ENCODE data around the gene CLASP1. TPM values are rescaled to one million over a fixed set of nuclear protein-coding genes. Genes with fewer than 3 reads are reported as not detected.

The CLASP1 gene
- total RNA-seq, 4 donors from 2014 or later: 43.0 to 53.9 (median 51.3) TPM

DNA sequence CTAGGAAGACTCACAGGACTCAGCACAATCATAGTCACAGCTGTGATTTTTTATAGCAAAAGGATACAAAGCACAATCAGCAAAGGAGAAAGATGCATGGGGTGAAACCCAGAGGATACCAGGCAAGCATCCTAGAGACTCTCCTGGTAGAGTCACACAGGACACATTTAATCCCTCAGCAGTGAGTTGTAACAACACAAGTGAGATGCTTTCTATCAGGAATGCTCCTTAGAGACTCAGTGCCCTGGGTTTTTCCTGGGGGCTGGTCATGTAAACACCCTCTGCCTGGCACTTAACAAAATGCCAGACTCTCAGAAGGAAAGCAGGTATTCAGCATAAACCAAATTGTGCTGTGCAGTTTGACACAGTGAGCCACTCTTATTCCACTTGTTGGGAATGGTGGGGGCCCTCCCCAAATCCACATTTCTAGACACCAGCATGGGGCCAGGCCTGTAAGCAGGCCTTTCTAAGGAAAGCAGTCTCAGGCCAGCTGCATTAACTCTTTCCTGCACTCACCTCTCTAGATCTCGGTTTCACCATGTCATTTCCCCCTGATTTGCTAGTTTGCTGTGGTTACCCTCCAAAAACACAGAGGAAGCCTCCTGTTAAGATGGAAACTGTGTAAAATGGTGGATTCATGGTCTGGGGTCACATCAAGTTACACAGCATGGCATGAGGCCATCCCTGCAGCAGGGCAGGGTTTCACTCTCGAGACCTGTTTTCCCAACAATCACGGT is 135.5 kb downstream of the CLASP1 start:
- 92 to 96% methylated on average over 3 of the region's 3 CpGs for WGBS, 2 donors (ENCODE audit: low coverage in 1 of 2)
- Histone ChIP-seq H3K27me3 (no peaks in the 10 kb centered on the region), H3K36me3 (peaks cover 0 to 8% (median 2%) of the 10 kb centered on the region in 4 donors), H3K9me3 (no peaks in the 10 kb centered on the region), H3K4me3 (no peak overlapping the region), H3K4me1 (no peaks in the 10 kb centered on the region), H3K27ac (no peak overlapping the region)
- no peak for DNase-seq
- TF ChIP-seq, protein P1, sequence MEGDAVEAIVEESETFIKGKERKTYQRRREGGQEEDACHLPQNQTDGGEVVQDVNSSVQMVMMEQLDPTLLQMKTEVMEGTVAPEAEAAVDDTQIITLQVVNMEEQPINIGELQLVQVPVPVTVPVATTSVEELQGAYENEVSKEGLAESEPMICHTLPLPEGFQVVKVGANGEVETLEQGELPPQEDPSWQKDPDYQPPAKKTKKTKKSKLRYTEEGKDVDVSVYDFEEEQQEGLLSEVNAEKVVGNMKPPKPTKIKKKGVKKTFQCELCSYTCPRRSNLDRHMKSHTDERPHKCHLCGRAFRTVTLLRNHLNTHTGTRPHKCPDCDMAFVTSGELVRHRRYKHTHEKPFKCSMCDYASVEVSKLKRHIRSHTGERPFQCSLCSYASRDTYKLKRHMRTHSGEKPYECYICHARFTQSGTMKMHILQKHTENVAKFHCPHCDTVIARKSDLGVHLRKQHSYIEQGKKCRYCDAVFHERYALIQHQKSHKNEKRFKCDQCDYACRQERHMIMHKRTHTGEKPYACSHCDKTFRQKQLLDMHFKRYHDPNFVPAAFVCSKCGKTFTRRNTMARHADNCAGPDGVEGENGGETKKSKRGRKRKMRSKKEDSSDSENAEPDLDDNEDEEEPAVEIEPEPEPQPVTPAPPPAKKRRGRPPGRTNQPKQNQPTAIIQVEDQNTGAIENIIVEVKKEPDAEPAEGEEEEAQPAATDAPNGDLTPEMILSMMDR (IDR thresholded peaks at IDR 0.05): no peak
- TF ChIP-seq POLR2A (IDR thresholded peaks at IDR 0.05) (no peak), POLR2AphosphoS5 (IDR thresholded peaks at IDR 0.05) (no peak), EP300 (IDR thresholded peaks at IDR 0.05; ENCODE audit: low read depth) (no peak)
- intact Hi-C loops (cut with DNase I; ENCODE audit: low total_unique reads): no loop called here
- in situ Hi-C loops (cut with MboI; ENCODE audit: low pct_ligation_motif_present in 1 of 4, low pct_unique_long_range_greater_than_20kb in 1 of 4, low sequenced_read_pairs in 3 of 4): no loop called here

DNA sequence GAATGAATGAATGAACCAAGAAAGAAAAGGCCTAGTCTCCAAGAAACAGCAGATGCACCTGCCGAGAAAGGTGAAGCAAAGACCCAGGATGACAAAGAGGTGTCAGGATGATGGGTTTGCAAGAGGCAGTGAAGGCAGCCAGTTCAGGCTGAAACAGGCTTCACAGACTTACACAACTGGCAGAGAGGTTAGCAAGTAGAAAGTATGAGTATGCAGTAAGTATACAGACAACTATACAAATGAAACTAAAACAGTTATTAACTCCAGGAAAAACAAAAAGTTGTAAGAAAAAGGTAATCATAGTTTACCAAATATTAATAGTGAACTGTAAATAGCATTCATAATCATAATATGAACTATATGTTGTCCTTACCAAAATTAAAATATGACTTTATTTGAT is 138.4 kb downstream of the CLASP1 start:
- no peak for DNase-seq
- in situ Hi-C loops (cut with MboI; ENCODE audit: low pct_ligation_motif_present in 1 of 4, low pct_unique_long_range_greater_than_20kb in 1 of 4, low sequenced_read_pairs in 3 of 4) (no loop called here), intact Hi-C loops (cut with DNase I; ENCODE audit: low total_unique reads) (no loop called here)
- Histone ChIP-seq H3K4me1 (no peaks in the 10 kb centered on the region), H3K36me3 (peaks cover 0 to 5% (median under 1%) of the 10 kb centered on the region in 4 donors), H3K27me3 (no peaks in the 10 kb centered on the region), H3K9me3 (no peaks in the 10 kb centered on the region), H3K27ac (no peak overlapping the region), H3K4me3 (no peak overlapping the region)
- WGBS, 2 donors (ENCODE audit: low coverage in 1 of 2): 97 to 100% methylated on average over 1 of the region's 1 CpG
- TF ChIP-seq POLR2A (IDR thresholded peaks at IDR 0.05) (no peak), POLR2AphosphoS5 (IDR thresholded peaks at IDR 0.05) (no peak), EP300 (IDR thresholded peaks at IDR 0.05; ENCODE audit: low read depth) (no peak)
- TF ChIP-seq, protein P1 (IDR thresholded peaks at IDR 0.05): no peak

DNA sequence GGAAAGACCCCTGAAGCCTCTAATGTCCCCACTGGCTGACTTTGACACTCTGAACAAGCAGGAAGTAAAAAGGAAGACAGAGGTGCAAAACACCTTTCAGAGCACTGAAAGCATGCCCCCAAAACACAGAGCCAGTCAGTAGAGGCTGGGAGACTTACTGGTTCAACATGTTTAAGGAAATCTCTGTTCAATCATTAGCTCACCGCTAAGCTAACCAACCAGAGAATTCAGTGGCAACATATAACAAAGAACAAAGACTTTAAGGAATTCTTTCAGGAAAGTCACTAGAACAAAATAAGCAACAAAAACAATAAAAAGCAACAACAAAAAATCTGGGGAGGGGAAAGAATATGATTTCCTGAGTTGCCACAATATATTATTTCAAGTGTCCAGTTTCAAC is 142.6 kb downstream of the CLASP1 start:
- Histone ChIP-seq H3K4me3 (no peak overlapping the region), H3K27ac (no peak overlapping the region), H3K27me3 (no peaks in the 10 kb centered on the region), H3K9me3 (no peaks in the 10 kb centered on the region), H3K4me1 (no peaks in the 10 kb centered on the region), H3K36me3 (peaks cover 0 to 17% (median 7%) of the 10 kb centered on the region in 4 donors)
- no peak for DNase-seq
- intact Hi-C loops (cut with DNase I; ENCODE audit: low total_unique reads) (no loop called here), in situ Hi-C loops (cut with MboI; ENCODE audit: low pct_ligation_motif_present in 1 of 4, low pct_unique_long_range_greater_than_20kb in 1 of 4, low sequenced_read_pairs in 3 of 4) (no loop called here)
- WGBS, 2 donors (ENCODE audit: low coverage in 1 of 2): 100% methylated on average over 1 of the region's 1 CpG
- TF ChIP-seq, protein P1 (IDR thresholded peaks at IDR 0.05): no peak
- no peak for TF ChIP-seq POLR2AphosphoS5 (IDR thresholded peaks at IDR 0.05)
- no peak for TF ChIP-seq POLR2A (IDR thresholded peaks at IDR 0.05)
- TF ChIP-seq EP300 (IDR thresholded peaks at IDR 0.05; ENCODE audit: low read depth): no peak

DNA sequence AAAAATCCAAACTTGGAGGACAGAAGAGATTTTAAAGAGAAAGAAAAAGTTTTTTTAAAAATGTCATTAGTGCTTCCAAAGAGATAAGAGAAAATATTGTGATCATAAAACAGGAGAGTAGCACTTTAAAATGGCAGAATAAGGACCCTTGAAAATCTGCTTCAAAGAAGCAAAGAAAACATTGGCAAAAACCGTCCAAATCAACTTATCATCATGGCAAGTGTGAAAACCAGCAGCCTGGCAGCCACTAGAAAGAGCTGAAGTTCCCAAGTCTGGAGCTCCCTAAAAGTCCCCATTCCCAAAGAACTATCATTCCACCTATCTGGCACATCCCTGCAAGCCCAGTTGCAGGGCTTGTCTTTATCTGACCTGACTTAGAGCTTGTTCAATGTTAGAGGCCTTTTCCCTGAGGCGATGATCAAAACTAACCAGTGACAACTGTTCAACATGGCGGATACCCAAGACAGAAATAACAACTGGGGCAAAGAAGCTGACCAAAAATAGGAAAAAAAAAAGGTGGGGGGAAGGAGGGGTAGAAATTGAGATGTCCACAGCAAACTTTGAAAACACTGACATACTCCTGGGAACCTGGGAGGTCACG is 143.2 kb downstream of the CLASP1 start:
- DNase-seq: no peak
- intact Hi-C loops (cut with DNase I; ENCODE audit: low total_unique reads): no loop called here
- H3K9me3 ChIP-seq: no peaks in the 10 kb centered on the region
- no peaks in the 10 kb centered on the region for H3K4me1 ChIP-seq
- no peak for TF ChIP-seq POLR2A (IDR thresholded peaks at IDR 0.05)
- TF ChIP-seq, protein P1 (IDR thresholded peaks at IDR 0.05): no peak
- no peak for TF ChIP-seq EP300 (IDR thresholded peaks at IDR 0.05; ENCODE audit: low read depth)
- TF ChIP-seq POLR2AphosphoS5 (IDR thresholded peaks at IDR 0.05): no peak
- 95 to 96% methylated on average over 4 of the region's 4 CpGs for WGBS, 2 donors (ENCODE audit: low coverage in 1 of 2)
- H3K36me3 ChIP-seq: peaks cover 0 to 22% (median 10%) of the 10 kb centered on the region in 4 donors
- H3K27ac ChIP-seq: no peak overlapping the region
- in situ Hi-C loops (cut with MboI; ENCODE audit: low pct_ligation_motif_present in 1 of 4, low pct_unique_long_range_greater_than_20kb in 1 of 4, low sequenced_read_pairs in 3 of 4): no loop called here
- H3K27me3 ChIP-seq: no peaks in the 10 kb centered on the region
- no peak overlapping the region for H3K4me3 ChIP-seq
